ENCODE measurements around the gene SLC9A8.
A peak's percentile ranks its signal among the peaks of the same experiment; 100 is the strongest.

SLC9A8 gene

GRCh38 chr20:49811825-49812506 lies 662 bp upstream of the SLC9A8 start:
- H3K79me2 ChIP-seq (ENCODE audit: insufficient read depth, low read length): peaks cover 17% of the 10 kb centered on the region
- H3F3A ChIP-seq (ENCODE audit: insufficient read depth): peaks cover 34% of the 10 kb centered on the region
- peak overlapping the region; percentile 85 for H3K27ac ChIP-seq (ENCODE audit: low read depth, low read length)
- no peaks in the 10 kb centered on the region for H4K20me1 ChIP-seq (ENCODE audit: low read depth, low read length)
- peak overlapping the region; percentile 49 for H2AFZ ChIP-seq (ENCODE audit: low read depth, low read length, severe bottlenecking)
- H3K9me3 ChIP-seq (ENCODE audit: insufficient read depth, low read length): no peaks in the 10 kb centered on the region
- H3K36me3 ChIP-seq (ENCODE audit: low read length): no peaks in the 10 kb centered on the region
- no peaks in the 10 kb centered on the region for H3K9me2 ChIP-seq (replicated peaks; ENCODE audit: insufficient read depth, low read length)
- peak overlapping the region; percentile 75 for H3K4me2 ChIP-seq (ENCODE audit: low read depth, low read length, poor library complexity, severe bottlenecking)
- no peaks in the 10 kb centered on the region for H3K27me3 ChIP-seq (ENCODE audit: low read length)
- TF ChIP-seq CTCF (IDR thresholded peaks at IDR 0.05; ENCODE audit: insufficient read depth, low read length, poor library complexity, severe bottlenecking) (no peak), EZH2phosphoT487 (conservative IDR thresholded peaks at IDR 0.05; ENCODE audit: low read length) (no peak)
- peak overlapping the region; percentile 66 for H3K4me3 ChIP-seq (ENCODE audit: insufficient read depth, low read length, poor library complexity, severe bottlenecking)
- peak overlapping the region; percentile 80 for H3K9ac ChIP-seq (ENCODE audit: low read length)

- Histone ChIP-seq H3K27ac (ENCODE audit: low read depth, low read length) (peak overlapping the region; percentile 85), H3K27me3 (ENCODE audit: low read length) (no peaks in the 10 kb centered on the region), H3K9me3 (ENCODE audit: insufficient read depth, low read length) (no peaks in the 10 kb centered on the region), H3K4me2 (ENCODE audit: low read depth, low read length, poor library complexity, severe bottlenecking) (peak overlapping the region; percentile 75), H4K20me1 (ENCODE audit: low read depth, low read length) (no peaks in the 10 kb centered on the region), H3K9me2 (replicated peaks; ENCODE audit: insufficient read depth, low read length) (no peaks in the 10 kb centered on the region), H3K9ac (ENCODE audit: low read length) (peak overlapping the region; percentile 80), H2AFZ (ENCODE audit: low read depth, low read length, severe bottlenecking) (no peak overlapping the region), H3K4me3 (ENCODE audit: insufficient read depth, low read length, poor library complexity, severe bottlenecking) (peak overlapping the region; percentile 66), H3K79me2 (ENCODE audit: insufficient read depth, low read length) (peaks cover 17% of the 10 kb centered on the region), H3K36me3 (ENCODE audit: low read length) (peaks cover 5% of the 10 kb centered on the region; the same call in 1 of the 2 replicates), H3F3A (ENCODE audit: insufficient read depth) (peaks cover 44% of the 10 kb centered on the region)
- no peak for TF ChIP-seq EZH2phosphoT487 (conservative IDR thresholded peaks at IDR 0.05; ENCODE audit: low read length)
- TF ChIP-seq CTCF (IDR thresholded peaks at IDR 0.05; ENCODE audit: insufficient read depth, low read length, poor library complexity, severe bottlenecking): no peak
Observed at GRCh38 chr20:49813305-49813974, 812 bp downstream of the SLC9A8 start.

GRCh38 chr20:49814057-49814694 lies 1.5 kb downstream of the SLC9A8 start:
- peak overlapping the region; percentile 80 for H3K9ac ChIP-seq (ENCODE audit: low read length)
- peaks cover 50% of the 10 kb centered on the region for H3F3A ChIP-seq (ENCODE audit: insufficient read depth)
- H3K4me2 ChIP-seq (ENCODE audit: low read depth, low read length, poor library complexity, severe bottlenecking): peak overlapping the region; percentile 75
- H3K4me3 ChIP-seq (ENCODE audit: insufficient read depth, low read length, poor library complexity, severe bottlenecking): peak overlapping the region; percentile 66
- no peaks in the 10 kb centered on the region for H3K27me3 ChIP-seq (ENCODE audit: low read length)
- H3K27ac ChIP-seq (ENCODE audit: low read depth, low read length): peak overlapping the region; percentile 85
- peaks cover 10% of the 10 kb centered on the region for H3K36me3 ChIP-seq (ENCODE audit: low read length)
- TF ChIP-seq EZH2phosphoT487 (conservative IDR thresholded peaks at IDR 0.05; ENCODE audit: low read length): no peak
- no peak for TF ChIP-seq CTCF (IDR thresholded peaks at IDR 0.05; ENCODE audit: insufficient read depth, low read length, poor library complexity, severe bottlenecking)
- H4K20me1 ChIP-seq (ENCODE audit: low read depth, low read length): no peaks in the 10 kb centered on the region
- no peaks in the 10 kb centered on the region for H3K9me2 ChIP-seq (replicated peaks; ENCODE audit: insufficient read depth, low read length)
- no peaks in the 10 kb centered on the region for H3K9me3 ChIP-seq (ENCODE audit: insufficient read depth, low read length)
- H3K79me2 ChIP-seq (ENCODE audit: insufficient read depth, low read length): peaks cover 18% of the 10 kb centered on the region
- no peak overlapping the region for H2AFZ ChIP-seq (ENCODE audit: low read depth, low read length, severe bottlenecking)
